ENCODE data around the gene TBC1D32.
"Not testable (repeated sequence)": the region's sequence is repeated elsewhere in the genome, so short reads cannot be mapped to it uniquely, and the experiment has no call there.

The TBC1D32 gene

GRCh38 chr6:121334299-121335086, at the start of gene TBC1D32:
Gene TBC1D32 (minus strand): TSS chr6:121334480. CDS start chr6:121334430, 50 bp downstream.
- in situ Hi-C loops (cut with HindIII; ENCODE audit: low sequenced_read_pairs), result no loop called here

- in situ Hi-C loops (cut with HindIII; ENCODE audit: low sequenced_read_pairs), result no loop called here
Measured at GRCh38 chr6:121383478-121383877, 49.2 kb upstream of the TBC1D32 start.

GRCh38 chr6:121382467-121383121, 48.3 kb upstream of the TBC1D32 start:
- in situ Hi-C loops (cut with HindIII; ENCODE audit: low sequenced_read_pairs), result no loop called here

GRCh38 chr6:121376411-121376810, 42.1 kb upstream of the TBC1D32 start:
- in situ Hi-C loops (cut with HindIII; ENCODE audit: low sequenced_read_pairs), result no loop called here

GRCh38 chr6:121374219-121374618, 39.9 kb upstream of the TBC1D32 start:
- in situ Hi-C loops (cut with HindIII; ENCODE audit: low sequenced_read_pairs), result not testable (repeated sequence)

- in situ Hi-C loops (cut with HindIII; ENCODE audit: low sequenced_read_pairs), result no loop called here
Measured at GRCh38 chr6:121365536-121366521, 31.5 kb upstream of the TBC1D32 start.

GRCh38 chr6:121356575-121356974, 22.3 kb upstream of the TBC1D32 start:
- in situ Hi-C loops (cut with HindIII; ENCODE audit: low sequenced_read_pairs), result no loop called here

GRCh38 chr6:121354764-121355163, 20.5 kb upstream of the TBC1D32 start:
- in situ Hi-C loops (cut with HindIII; ENCODE audit: low sequenced_read_pairs), result no loop called here

- in situ Hi-C loops (cut with HindIII; ENCODE audit: low sequenced_read_pairs), result no loop called here
Measured at GRCh38 chr6:121352941-121353340, 18.7 kb upstream of the TBC1D32 start.

GRCh38 chr6:121351916-121352315, 17.6 kb upstream of the TBC1D32 start:
- in situ Hi-C loops (cut with HindIII; ENCODE audit: low sequenced_read_pairs), result no loop called here

GRCh38 chr6:121349596-121349995, 15.3 kb upstream of the TBC1D32 start:
- in situ Hi-C loops (cut with HindIII; ENCODE audit: low sequenced_read_pairs), result no loop called here

- in situ Hi-C loops (cut with HindIII; ENCODE audit: low sequenced_read_pairs), result no loop called here
Measured at GRCh38 chr6:121347484-121347883, 13.2 kb upstream of the TBC1D32 start.

- in situ Hi-C loops (cut with HindIII; ENCODE audit: low sequenced_read_pairs), result no loop called here
Measured at GRCh38 chr6:121344539-121344938, 10.3 kb upstream of the TBC1D32 start.

- in situ Hi-C loops (cut with HindIII; ENCODE audit: low sequenced_read_pairs), result no loop called here
Measured at GRCh38 chr6:121339639-121340226, 5.5 kb upstream of the TBC1D32 start.

GRCh38 chr6:121338956-121339355, 4.7 kb upstream of the TBC1D32 start:
- in situ Hi-C loops (cut with HindIII; ENCODE audit: low sequenced_read_pairs), result no loop called here

- in situ Hi-C loops (cut with HindIII; ENCODE audit: low sequenced_read_pairs), result no loop called here
Measured at GRCh38 chr6:121338366-121338765, 4.1 kb upstream of the TBC1D32 start.

- in situ Hi-C loops (cut with HindIII; ENCODE audit: low sequenced_read_pairs), result no loop called here
Measured at GRCh38 chr6:121335087-121336008, 1.1 kb upstream of the TBC1D32 start.

GRCh38 chr6:121333694-121334093, 586 bp downstream of the TBC1D32 start:
- in situ Hi-C loops (cut with HindIII; ENCODE audit: low sequenced_read_pairs), result not testable (repeated sequence)

GRCh38 chr6:121333196-121333595, 1.1 kb downstream of the TBC1D32 start:
- in situ Hi-C loops (cut with HindIII; ENCODE audit: low sequenced_read_pairs), result no loop called here

GRCh38 chr6:121330516-121330915, 3.8 kb downstream of the TBC1D32 start:
- in situ Hi-C loops (cut with HindIII; ENCODE audit: low sequenced_read_pairs), result no loop called here

Measured in DLD1 (cell line).